HEK293T (cell line): ENCODE results near the gene TMEM187.

Experiments
- CTCF ChIA-PET: fragments of 350-600 bp; formaldehyde crosslinking; extraction: SDS; loops from one replicate; lab custom pipeline; 2021; ENCODE audit warnings: antibody characterized with exemption, inconsistent platforms; lab: Yijun Ruan, JAX
- POLR2A ChIA-PET: fragments of 350-600 bp; formaldehyde crosslinking; extraction: SDS; loops from one replicate; lab custom pipeline; 2020; ENCODE audit warnings: antibody characterized with exemption, inconsistent platforms; lab: Yijun Ruan, JAX
- DNase-seq: peaks from one replicate; pipeline ENCODE4 v3.0.0; 2012; ENCODE audit warnings: mixed read lengths; ENCODE audit errors: extremely low spot score
- ARNT ChIP-seq: fragments of 450-650 bp; IDR thresholded peaks from 2 replicates; pipeline ENCODE4 v1.6.1; 2017; ENCODE audit warnings: mild to moderate bottlenecking
- BHLHE40 ChIP-seq: fragments of 450-650 bp; IDR thresholded peaks from 2 replicates; pipeline ENCODE4 v1.6.1; 2016; ENCODE audit warnings: mild to moderate bottlenecking, moderate library complexity, borderline replicate concordance
- CTBP1 ChIP-seq: fragments of 450-650 bp; IDR thresholded peaks from 2 replicates; pipeline ENCODE4 v1.6.1; 2016; ENCODE audit warnings: borderline replicate concordance
- ELF4 ChIP-seq: fragments of 450-650 bp; IDR thresholded peaks from 2 replicates; pipeline ENCODE4 v1.6.1; 2017; ENCODE audit warnings: antibody characterized with exemption
- FOXA1 ChIP-seq: fragments of 450-650 bp; IDR thresholded peaks from 2 replicates; pipeline ENCODE4 v1.6.1; 2016; ENCODE audit warnings: mild to moderate bottlenecking
- FOXK2 ChIP-seq: fragments of 450-650 bp; IDR thresholded peaks from 2 replicates; pipeline ENCODE4 v1.6.1; 2016; ENCODE audit warnings: mild to moderate bottlenecking
- FOXM1 ChIP-seq: fragments of 450-650 bp; IDR thresholded peaks from 2 replicates; pipeline ENCODE4 v1.6.1; 2017; ENCODE audit warnings: mild to moderate bottlenecking, borderline replicate concordance
- HDGF ChIP-seq: fragments of 450-650 bp; IDR thresholded peaks from 2 replicates; pipeline ENCODE4 v1.6.1; 2017; ENCODE audit warnings: antibody characterized with exemption, borderline replicate concordance
- L3MBTL2 ChIP-seq: fragments of 450-650 bp; conservative IDR thresholded peaks from 2 replicates; pipeline ENCODE4 v1.6.1; 2016; ENCODE audit warnings: mild to moderate bottlenecking
- LEF1 ChIP-seq: fragments of 450-650 bp; IDR thresholded peaks from 2 replicates; pipeline ENCODE4 v1.6.1; 2017; ENCODE audit warnings: mild to moderate bottlenecking, borderline replicate concordance
- NFRKB ChIP-seq: fragments of 450-650 bp; IDR thresholded peaks from 2 replicates; pipeline ENCODE4 v1.6.1; 2016; ENCODE audit warnings: mild to moderate bottlenecking, moderate library complexity
- SP1 ChIP-seq: fragments of 450-650 bp; IDR thresholded peaks from 2 replicates; pipeline ENCODE4 v1.6.1; 2017
- SUZ12 ChIP-seq: fragments of 450-650 bp; IDR thresholded peaks from 2 replicates; pipeline ENCODE4 v1.6.1; 2016; ENCODE audit warnings: mild to moderate bottlenecking
- TARDBP ChIP-seq: fragments of 450-650 bp; IDR thresholded peaks from 2 replicates; pipeline ENCODE4 v1.6.1; 2016
- ZNF384 ChIP-seq: fragments of 450-650 bp; IDR thresholded peaks from 2 replicates; pipeline ENCODE4 v1.6.1; 2016
- TF ChIP-seq, protein P1 (sequence below): fragments of 450-650 bp; IDR thresholded peaks from 2 replicates; pipeline ENCODE4 v1.6.1; 2016

The TMEM187 gene

DNA sequence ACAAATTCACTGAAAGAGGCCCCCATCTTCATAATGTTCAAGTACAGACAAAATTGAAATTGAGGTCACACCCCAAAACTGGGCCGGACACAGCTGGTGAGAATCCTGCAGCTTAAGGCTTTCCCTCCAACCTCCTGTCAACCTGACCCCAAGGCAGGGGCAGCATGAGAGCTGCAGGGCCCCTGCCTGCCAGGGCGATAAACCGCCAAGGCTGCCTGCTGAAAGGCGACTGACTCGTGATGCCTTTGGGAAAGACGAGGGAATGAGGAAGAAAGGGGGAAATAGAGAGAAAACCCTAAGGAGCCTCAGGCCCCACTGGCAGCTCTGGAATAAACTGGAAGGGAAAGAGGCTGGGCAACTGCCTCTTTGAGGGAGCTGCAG lies 54.5 kb downstream of the TMEM187 start:
- ChIA-PET CTCF (no interaction called here), POLR2A (no interaction called here)
- TF ChIP-seq ELF4 (no peak), BHLHE40 (no peak), SUZ12 (no peak), TARDBP (no peak), ARNT (no peak), L3MBTL2 (no peak), FOXM1 (no peak), FOXA1 (no peak), NFRKB (no peak), SP1 (no peak), LEF1 (no peak), ZNF384 (no peak), FOXK2 (no peak), CTBP1 (no peak), HDGF (no peak)
- TF ChIP-seq, protein P1, sequence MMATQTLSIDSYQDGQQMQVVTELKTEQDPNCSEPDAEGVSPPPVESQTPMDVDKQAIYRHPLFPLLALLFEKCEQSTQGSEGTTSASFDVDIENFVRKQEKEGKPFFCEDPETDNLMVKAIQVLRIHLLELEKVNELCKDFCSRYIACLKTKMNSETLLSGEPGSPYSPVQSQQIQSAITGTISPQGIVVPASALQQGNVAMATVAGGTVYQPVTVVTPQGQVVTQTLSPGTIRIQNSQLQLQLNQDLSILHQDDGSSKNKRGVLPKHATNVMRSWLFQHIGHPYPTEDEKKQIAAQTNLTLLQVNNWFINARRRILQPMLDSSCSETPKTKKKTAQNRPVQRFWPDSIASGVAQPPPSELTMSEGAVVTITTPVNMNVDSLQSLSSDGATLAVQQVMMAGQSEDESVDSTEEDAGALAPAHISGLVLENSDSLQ = no peak
- no peak for DNase-seq

DNA sequence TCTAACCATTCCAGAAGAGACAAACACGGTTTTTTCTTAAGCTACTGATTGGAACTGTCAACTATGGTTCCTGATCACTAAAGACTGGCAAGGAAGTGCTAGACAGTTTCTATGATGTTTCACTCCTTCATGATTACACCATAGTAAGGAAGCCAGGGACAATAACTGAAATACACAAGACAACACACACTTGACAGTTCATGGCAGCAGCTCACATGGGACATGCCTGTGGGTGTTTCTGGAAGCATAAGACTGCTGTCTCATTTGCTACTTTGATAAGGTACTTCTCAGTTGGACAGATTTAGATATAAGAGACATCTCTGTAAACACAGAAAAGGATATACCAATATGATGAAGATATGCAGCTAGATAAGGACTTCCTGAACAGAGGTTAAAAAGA lies 55.4 kb downstream of the TMEM187 start:
- CTCF ChIA-PET = interaction anchor here (0.6 to 1.2 kb wide), 2 partner anchors 17 to 20 kb away, joined by 3 read pairs; no protein-coding TSS in a partner anchor
- POLR2A ChIA-PET = interaction anchor here (1.0 kb wide), 1 partner anchor 13 kb away, joined by 3 read pairs; no protein-coding TSS in a partner anchor
- DNase-seq = no peak
- TF ChIP-seq HDGF (no peak), ELF4 (no peak), SP1 (no peak), TARDBP (no peak), SUZ12 (no peak), L3MBTL2 (no peak), FOXK2 (no peak), FOXM1 (no peak), BHLHE40 (no peak)
- TF ChIP-seq, protein P1 = no peak

DNA sequence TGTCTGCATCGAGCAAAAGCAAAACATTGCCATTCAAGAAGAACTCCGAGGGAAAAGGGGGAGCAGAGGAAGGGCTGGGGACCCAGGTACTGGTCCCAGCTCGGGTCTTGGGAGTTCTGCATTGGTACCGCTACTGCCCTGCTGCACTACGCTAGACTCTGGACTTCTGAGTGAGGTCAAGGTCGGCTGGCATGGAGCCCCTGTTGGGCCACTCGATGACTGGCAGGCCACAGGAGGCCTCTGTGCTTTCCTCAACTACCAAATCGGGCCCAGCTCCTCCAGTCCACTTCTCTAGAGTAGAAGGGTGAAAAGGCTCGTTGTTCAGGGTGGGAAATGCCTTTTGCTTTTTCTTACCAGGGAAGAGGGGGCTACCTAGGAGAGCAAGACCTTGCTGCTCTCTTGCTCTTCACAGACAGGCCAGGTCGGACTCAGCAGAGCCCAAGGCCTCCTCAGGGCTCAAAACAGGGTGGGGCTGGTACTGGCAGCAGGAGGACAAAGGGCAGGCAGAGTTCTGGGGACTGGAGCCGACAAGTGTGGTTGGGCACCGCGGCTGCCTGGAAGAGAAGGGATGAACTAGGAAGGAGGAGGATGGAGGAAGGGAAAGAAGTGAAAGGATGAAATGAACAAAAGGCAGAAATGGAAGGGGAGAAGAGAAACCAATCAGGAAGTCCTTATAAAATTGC lies 56.1 kb downstream of the TMEM187 start:
- ChIA-PET POLR2A (interaction anchor here (1.0 kb wide), 1 partner anchor 12 kb away, joined by 3 read pairs; no protein-coding TSS in a partner anchor), CTCF (interaction anchor here (0.6 to 2.3 kb wide), 3 partner anchors 15 to 19 kb away, joined by 3 to 13 read pairs (median 3); no protein-coding TSS in a partner anchor)
- TF ChIP-seq FOXA1 = no peak
- no peak for TF ChIP-seq TARDBP
- TF ChIP-seq LEF1 = no peak
- TF ChIP-seq, protein P1 = no peak
- TF ChIP-seq CTBP1 = no peak
- TF ChIP-seq FOXK2 = no peak
- TF ChIP-seq ELF4 = no peak
- TF ChIP-seq SUZ12 = no peak
- no peak for TF ChIP-seq HDGF
- no peak for TF ChIP-seq L3MBTL2
- TF ChIP-seq ARNT = no peak
- no peak for TF ChIP-seq SP1
- no peak for DNase-seq

DNA sequence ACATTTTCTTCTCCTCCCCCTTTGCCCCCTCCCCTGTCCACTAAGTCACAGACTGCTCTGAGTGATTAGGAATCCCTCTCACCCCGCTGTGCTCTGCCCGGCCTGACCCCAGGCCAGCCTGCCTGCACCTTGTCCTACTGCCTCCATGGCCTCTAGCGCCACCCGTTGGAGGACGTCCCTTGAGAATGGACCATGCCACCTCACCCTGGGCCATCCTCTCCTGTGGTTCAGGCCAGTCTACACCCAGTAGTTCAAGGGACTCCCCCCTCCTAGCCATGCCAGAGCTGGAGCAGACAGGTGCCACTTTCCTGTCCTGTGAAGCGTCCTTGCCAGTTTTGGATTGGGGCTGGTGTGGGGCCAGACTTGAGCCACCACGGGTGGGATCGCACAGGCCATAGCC lies 56.9 kb downstream of the TMEM187 start:
- POLR2A ChIA-PET = interaction anchor here (1.0 to 1.3 kb wide), 2 partner anchors 9 to 57 kb away, joined by 3 read pairs; partner anchors contain the start of gene TMEM187
- TF ChIP-seq FOXA1 = no peak
- no peak for TF ChIP-seq HDGF
- TF ChIP-seq SUZ12 = no peak
- TF ChIP-seq FOXM1 = no peak
- no peak for TF ChIP-seq BHLHE40
- no peak for TF ChIP-seq LEF1
- TF ChIP-seq ARNT = no peak
- no peak for TF ChIP-seq L3MBTL2
- TF ChIP-seq ELF4 = no peak
- TF ChIP-seq TARDBP = no peak
- TF ChIP-seq NFRKB = no peak
- no peak for TF ChIP-seq ZNF384
- no peak for TF ChIP-seq SP1
- no peak for TF ChIP-seq FOXK2
- TF ChIP-seq CTBP1 = no peak
- TF ChIP-seq, protein P1 = no peak
- DNase-seq = no peak
- CTCF ChIA-PET = interaction anchor here (1.0 to 2.3 kb wide), 3 partner anchors 15 to 82 kb away, joined by 3 to 13 read pairs (median 3); no protein-coding TSS in a partner anchor

DNA sequence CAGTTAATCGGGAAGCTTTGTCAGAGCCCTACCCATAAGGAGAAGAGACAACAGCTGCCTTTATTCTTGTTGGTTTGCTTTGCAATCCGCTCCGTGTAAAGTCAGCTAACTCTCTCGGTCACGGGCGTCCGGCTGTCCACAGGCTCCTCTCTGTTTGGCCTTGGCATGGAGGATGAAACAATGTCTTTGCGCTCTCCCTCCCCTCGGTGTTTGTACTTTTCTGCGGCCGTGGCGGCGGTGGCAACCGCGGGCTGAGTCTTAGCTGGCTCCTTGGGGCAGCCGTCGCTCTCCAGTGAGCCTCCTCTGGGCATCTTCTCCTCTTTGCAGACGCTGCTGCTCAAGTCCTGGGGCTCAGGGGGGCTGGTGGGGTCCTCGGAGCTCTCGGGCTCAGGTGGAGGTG lies 57.7 kb downstream of the TMEM187 start:
- CTCF ChIA-PET = interaction anchor here (0.7 to 2.3 kb wide), 3 partner anchors 17 to 83 kb away, joined by 3 to 13 read pairs (median 3); no protein-coding TSS in a partner anchor
- POLR2A ChIA-PET = interaction anchor here (1.0 to 1.3 kb wide), 2 partner anchors 10 to 58 kb away, joined by 3 read pairs; partner anchors contain the start of gene TMEM187
- TF ChIP-seq FOXA1 = no peak
- no peak for TF ChIP-seq ARNT
- TF ChIP-seq LEF1 = no peak
- TF ChIP-seq L3MBTL2 = no peak
- no peak for TF ChIP-seq HDGF
- TF ChIP-seq SUZ12 = no peak
- no peak for DNase-seq
